ACHN (cell line): ENCODE measurements around the gene CALML5.

Experiments
- DNase-seq: peaks from one replicate; pipeline ENCODE4 v3.0.0-alpha.2; 2015
- in situ Hi-C: cut with HindIII; loops from 2 replicates; pipeline ENCODE4 v1.10.0; 2017; ENCODE audit warnings: low sequenced_read_pairs, low pct_ligation_motif_present, low pct_unique_long_range_greater_than_20kb

The CALML5 gene

DNA sequence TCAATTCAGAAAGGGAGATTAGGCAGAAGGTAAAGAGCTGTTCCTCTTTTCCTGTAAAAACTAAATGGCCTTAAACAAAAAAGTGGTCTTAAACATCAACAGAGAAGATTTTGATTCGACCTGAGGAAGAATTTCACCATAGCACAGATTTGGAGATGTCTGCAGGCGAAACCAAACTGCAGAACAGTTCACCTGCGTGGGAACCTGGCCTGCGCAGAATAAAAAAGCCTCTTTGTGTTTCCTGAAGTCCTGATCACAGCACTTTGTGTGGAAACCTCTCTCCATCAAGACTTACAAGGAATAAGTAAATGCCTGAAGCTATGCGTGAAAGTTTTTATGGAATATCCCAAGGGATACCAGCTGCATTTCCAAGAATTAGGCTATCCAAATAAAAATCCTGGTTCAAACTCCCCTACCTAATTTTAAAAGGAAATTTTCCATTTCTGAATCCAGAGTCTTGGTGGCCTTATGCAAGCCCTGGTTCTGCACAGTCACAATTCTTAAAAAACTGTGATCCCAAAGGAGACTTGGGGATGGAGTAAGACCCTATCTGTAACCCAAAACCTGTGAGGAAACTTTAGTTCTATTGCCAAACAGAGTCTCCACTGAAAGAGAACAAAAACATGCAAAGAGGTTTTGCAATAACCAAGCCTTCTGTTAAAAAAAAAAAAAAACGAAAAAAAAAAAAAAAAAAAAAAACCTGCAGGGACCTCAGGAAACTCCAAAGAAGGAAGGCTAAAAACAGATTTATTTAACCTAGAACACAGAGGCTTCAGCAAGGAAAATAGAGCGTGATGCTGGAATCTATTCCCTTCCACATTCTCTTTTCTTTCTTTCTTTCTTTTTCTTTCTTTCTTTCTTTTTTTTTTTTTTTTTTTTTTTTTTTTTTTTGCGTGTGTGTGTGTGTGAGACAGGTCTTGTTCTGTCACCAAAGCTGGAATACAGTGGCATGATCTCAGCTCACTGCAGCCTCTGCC lies 35.8 kb upstream of the CALML5 start:
- in situ Hi-C loops, result no loop called here
- DNase-seq, result no peak

DNA sequence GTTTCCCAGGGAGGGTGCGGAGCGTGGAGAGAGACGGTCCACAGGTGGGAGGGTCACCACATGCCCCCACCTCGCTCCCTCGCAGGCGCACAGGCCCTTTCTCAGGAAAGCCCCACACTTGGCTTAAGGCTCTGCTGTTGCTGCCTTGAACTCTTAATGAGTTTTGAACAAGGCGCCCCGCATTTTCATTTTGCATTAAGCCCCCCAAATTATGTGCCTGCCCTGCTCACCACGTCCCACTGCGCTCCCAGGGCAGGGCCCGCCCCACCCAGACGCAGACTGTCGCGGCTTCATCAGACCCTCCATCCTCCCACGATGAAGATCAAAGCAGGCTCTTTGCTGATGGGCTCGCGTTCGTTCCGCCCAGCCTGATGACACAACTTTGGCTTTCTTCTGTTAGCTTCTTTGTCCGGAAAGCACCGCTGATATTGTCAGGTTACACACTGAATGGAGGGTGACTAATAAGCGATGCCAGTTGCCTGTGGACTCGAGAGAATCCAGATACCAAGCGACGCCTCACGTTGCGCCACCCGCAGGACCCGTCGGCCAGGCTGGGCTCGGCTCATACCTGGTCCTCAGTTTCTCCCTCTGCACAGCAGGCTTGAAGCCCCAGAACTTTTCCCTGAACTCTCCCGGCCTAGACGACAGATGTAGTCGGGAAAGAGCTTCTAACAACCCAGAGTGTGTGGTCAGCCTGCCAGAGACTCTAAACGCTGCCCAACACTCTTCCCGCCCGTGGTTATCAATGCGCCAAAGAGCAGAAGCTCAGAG lies 34.9 kb upstream of the CALML5 start:
- in situ Hi-C loops, result no loop called here

DNA sequence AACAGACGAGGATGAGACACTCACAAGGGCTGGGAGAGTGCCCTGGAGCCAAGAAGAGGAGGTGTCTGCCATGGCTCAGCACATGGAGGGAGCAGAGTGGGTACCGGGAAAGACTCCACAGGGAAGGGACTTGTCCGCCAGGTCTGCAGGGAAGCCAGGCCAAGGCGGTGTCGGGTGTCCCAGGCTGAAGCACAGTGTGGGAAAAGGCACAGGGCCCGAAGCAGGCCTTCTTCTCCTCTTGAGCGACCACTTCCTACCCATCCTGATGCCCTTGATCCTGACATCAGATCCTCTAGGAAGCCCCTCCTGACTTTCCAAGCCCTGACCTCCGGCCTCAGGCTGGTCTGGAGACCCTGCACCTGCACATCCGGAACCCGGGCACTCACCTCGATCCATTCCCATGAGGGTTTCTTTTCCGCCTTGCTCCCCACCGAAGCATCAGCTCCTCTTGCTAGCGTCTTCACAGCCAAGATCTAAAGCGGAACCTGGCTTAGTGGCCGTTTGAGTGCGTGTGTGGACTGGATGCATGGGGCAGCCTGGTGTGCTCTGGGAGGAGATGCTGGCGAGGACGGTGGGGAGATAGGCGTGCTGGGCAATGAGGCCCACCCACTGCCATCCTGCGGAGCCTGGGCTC lies 33.8 kb upstream of the CALML5 start:
- no peak for DNase-seq
- in situ Hi-C loops, result no loop called here

More for the DNA sequence above, 34.9 kb upstream of the CALML5 start:
- DNase-seq, result no peak

DNA sequence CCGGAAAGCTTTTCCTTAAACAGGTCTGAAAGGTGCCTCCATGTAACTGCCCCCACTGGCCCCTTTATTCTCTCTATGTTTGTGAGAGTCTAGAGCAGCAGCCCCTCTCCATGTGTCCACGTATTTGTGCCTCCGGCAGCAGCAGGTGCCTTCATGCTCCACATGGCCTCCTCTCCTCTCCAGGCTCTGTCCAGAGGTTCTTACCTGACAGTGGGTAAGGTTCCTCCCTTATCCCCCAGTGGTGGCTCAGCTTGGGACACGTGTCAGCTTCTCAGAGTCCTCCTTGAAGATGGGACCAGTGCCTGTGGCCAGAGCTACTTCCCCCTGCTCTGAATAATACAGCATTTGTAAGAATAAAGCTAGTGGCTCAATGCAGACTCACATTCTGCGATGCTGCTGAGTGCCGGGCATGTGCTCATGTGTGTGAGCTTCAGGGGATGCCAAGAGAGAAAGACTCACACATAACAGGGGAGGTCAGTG lies 33.3 kb upstream of the CALML5 start:
- no peak for DNase-seq
- in situ Hi-C loops, result no loop called here

DNA sequence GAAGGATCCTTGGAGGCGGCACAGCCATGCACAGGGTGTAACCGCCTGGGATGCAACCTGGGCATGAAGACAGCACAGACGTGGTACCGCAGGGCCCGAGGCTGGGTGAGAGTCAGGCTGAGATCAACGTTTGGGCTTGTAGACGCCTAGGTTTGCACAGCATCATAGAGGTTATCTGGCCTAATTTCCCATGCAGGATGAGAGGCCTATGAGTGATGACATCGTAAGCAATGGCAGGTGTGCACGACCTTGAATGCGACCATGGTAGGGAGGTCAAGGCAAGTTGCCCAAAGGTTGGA lies 32.9 kb upstream of the CALML5 start:
- in situ Hi-C loops, result no loop called here
- DNase-seq, result no peak

DNA sequence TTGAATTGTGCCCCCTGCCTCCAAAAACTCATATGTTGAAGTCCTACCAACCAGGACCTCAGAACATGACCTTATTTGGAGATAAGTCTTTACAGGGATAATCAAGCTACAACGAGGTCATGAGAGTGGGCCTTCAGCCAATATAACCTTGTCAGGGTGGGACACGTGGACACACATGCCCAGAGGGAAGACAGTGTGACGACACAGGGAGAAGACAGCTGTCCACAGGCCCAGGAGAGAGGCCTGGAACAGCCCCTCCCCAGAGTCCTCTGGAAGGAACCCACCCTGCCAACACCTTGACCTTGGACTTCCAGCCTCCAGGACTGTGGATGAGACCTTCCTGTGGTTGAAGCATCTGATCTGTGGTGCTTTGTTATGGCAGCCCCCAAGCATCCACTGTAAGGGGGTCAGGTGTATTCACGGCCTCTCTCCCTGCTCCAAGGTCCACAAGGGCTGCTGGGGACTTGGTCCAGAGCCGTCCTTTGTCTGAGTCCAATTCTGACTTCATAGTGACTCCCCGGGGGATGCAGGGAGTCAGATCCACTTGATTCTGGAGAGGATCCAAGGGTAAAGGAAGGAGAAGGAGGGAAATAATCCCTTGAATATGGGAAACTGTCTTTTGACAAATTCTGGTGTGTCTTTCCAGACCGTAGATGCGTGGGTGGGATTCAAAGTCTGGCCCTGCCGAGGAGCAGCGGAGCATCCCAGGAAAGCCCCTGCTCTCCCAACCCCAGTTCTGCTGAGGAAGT lies 32.4 kb upstream of the CALML5 start:
- in situ Hi-C loops, result no loop called here
- DNase-seq, result no peak

DNA sequence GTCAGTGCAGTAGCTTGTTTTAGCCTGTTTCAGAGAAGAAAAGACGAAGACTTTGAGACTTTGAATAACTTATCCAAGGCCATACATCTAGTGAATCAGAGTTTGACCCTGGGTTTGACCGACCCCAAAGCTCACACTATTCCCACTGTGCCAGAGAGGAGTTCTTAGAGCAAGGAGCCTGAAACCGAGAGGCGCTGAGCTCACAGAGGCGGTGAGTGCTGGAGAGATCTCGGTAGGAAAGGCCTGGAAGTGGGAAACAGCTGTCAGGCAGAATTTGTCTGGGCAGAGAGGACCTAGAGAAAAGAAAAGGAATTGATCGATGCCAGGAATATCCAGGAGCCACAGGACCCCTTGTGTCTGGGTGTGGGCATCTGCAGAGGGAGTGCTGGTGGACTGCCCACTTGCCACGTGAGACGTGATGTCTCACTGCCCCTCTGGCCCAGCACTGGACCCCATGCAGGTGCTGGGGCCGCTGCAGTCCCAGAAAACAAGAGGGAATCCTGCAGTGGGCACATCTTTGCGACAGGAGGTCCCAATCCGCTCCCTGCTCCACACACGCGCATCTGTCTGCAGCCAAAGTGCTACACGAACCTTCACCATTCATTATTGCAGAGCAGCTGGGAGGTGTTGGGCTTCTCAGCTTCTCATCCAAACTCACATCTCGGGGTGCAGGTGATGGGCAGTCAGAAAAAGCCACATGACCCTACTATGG lies 31.6 kb upstream of the CALML5 start:
- no peak for DNase-seq
- in situ Hi-C loops, result no loop called here

DNA sequence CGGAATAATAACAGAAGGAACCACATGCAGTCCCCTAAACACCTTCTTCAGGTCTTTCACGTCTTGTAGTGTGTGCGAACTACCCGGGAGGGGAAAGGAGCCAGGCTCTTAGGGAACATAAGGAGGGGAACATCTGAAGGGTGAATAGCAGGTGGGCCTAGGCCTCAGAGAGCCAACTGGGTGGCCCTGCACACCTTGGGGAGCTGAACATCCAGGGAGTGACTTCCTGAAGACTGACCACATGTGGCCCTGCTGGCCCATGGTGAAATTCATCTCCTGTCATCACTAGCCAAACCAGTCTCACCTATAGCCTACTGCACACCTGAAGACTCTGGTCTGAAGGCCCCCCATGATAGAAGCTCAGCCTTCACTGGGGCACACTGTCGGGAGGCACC lies 31.0 kb upstream of the CALML5 start:
- in situ Hi-C loops, result no loop called here
- no peak for DNase-seq

DNA sequence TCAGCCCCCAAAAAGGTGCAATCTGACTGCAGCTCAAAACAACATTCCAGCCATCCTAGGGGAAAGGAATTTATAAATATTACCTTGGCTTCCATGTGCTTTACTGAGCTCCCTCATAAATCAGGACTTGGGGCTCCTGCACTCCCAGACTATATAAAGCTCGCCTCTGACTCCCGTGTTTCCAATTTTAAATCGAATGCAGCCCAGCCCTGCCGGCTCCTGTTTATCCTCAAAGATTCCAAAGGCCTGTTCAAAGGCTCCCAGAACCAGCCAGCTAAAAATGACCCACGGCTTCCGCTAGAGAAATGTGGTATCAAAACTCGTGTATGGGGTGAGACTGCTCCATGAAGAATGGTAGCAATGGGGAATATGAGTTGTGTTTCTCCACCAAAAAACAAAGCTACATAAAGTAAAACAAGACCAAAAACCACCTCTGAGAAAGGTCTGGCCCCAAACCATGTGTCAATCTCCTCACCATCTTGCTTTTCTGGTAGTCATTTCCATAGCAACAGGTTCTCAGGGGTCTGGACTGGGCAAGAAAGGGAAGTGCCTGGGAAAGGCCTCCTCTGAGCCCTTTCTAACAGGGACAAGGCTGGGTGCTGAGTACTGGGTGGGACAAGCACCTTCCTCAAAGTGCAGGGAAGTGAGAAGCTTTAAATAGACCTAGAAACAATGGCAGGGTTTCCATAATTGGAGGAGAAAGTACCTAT lies 30.5 kb upstream of the CALML5 start:
- no peak for DNase-seq
- in situ Hi-C loops, result no loop called here

DNA sequence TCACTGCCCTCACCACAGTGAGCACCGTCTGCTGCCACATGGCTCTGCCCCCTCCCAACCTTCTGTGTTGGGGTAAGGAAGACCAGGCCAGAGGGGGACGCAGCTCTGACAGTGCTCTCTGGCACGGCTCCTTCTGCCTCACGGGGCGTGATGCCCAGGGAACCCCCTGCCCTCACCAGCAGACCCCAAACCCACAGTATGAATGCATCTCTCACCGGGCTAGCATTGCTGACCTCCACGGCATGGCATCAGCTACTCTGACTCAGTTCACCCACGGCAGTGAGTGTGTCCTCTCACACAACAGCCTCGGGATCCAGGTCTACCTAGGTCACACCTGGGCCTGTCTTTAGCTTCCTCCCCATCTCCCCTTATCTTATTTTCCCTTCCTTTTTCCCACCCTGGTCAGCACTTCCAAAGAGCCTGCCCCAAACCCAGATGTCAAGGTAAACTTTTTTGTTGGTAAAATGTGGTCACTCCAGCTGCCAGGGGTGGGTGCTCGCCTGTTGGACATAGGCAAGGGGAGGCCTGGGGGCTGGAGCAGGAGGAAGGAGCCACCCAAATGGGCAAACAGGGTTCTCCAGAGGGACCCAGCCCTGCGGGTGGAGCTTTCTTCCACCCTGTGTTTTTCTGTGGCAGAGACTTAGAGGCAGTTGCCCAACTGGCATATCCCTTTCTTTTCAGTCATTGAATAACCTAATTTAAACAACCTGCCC lies 29.8 kb upstream of the CALML5 start:
- DNase-seq, result no peak
- in situ Hi-C loops, result no loop called here

DNA sequence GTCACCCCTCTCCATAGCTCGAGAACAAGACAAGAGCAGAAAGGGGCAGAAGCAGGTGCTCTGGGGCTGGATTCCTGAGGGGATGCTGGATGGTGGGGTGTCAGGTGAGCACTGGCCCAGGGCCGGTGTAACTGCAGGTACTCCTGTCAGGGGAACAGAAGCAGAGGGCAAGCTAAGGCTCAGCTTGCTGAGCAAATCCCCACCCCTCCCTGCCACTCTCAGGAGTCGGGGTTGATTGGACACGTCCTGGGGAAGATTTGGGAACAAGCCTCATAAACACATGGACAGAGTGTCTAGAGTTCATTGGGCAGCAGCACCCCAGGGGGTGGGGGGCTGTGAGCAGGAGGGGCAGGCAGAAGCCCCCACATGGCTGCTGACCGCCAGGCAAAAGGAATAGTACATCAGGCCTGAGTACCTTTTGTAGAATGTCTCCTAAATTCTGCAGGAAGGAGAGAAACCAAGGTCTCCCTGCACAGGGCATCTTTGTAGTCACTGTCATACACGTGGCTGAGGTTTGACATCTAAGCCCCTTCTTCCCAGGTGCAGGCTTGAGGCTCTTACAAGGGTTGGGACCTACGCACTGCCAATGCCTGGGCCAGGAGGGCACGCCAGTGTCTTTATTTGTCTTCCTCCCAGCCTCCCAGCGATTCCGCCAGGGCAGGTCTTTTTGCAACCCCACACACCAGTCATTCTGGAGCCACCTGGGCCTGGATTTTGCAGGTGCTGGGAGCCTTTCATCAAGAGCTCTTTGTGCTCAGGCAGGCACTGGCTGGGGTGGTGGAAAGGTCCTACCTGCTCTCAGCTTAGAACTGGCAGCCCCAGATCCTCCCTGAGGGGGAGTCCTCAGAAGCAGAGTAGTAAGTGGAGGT lies 28.2 kb upstream of the CALML5 start:
- DNase-seq, result no peak
- in situ Hi-C loops, result no loop called here

DNA sequence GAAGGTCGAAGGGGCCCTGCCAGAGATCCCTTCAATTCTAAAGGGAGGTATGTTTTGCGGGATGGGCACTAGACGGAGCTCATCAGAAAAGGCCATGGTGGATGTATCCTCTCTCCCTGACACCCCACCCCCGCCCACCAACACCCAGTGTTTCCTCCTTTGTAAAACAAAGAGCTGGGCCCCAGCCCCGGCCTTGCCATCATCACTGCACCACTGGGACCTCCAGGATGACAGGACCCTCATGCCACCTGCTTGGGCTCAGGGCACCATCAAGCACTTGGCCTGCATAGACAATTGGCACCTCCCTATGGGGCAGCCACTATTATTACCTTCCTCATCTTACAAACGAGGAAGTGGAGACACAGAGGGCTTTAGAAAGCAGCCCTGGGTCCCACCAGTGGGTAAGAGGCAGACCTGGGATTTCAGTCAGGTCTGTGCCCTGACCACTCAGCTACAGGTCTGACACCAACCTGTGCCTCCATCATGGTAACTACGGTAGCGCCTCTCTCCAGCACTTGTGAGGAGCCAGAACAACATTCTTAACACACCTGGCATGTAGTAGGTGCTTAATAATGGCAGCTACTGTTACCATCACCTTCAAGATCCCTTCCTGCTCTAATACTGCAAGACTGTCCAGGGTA lies 27.4 kb upstream of the CALML5 start:
- no peak for DNase-seq
- in situ Hi-C loops, result no loop called here

DNA sequence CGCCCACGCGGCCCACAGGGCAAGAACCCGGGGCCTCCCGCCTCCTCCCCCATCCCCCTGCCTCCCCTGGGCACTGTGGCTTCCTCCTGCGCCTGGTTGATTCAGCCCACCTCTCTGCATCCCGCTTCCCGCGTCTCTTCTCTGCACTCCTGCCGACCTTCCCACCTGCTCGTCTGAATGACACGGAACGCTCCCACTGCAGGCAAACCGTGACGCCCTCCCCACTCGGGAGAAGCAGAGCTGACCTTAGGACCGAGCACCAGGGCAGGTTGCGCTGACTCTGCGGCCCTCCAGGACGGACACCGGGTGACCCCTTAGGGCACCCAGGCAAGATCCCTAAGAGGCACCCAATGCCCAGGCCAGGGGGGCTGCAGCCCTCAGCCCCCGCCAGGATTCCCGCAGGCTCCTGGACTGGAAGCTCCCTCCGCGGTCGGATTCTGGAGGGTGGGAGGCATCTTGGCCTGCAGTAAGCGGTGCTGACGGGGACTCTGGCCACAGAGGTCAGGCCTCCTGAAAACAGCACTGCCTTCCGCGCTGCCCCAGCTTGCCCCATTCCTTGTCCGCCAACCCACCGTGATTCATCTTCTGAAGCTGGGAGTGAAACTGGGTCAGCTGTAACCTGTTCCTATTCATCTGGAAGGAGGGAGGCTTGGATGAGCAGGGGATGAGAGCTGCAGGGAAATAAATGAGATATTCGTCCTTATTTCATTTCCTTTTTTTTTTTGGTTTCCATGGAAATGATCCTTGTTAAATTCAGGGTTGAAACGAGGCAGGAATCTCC lies 26.4 kb upstream of the CALML5 start:
- no peak for DNase-seq
- in situ Hi-C loops, result no loop called here

DNA sequence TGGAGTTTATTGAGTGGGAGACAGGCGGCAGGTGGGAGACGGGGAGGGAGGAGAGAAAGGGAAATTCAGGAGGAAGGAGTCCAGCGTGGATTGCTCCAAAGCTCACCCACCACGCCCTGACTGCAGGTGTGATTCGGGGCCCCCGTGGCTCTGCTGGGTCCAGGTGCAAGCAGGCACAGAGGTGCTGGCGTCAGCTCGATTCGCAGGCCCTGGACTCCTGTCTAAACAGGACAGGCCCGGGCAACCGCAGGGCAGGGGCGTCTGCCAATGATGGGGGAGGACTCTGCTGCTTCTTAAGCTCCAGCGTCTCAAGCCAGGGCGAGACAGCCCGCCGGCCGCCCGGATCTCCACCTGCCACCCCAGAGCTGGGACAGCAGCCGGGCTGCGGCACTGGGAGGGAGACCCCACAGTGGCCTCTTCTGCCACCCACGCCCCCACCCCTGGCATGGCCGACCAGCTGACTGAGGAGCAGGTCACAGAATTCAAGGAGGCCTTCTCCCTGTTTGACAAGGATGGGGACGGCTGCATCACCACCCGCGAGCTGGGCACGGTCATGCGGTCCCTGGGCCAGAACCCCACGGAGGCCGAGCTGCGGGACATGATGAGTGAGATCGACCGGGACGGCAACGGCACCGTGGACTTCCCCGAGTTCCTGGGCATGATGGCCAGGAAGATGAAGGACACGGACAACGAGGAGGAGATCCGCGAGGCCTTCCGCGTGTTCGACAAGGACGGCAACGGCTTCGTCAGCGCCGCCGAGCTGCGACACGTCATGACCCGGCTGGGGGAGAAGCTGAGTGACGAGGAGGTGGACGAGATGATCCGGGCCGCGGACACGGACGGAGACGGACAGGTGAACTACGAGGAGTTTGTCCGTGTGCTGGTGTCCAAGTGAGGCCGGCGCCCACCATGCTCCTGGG lies 25.5 kb upstream of the CALML5 start, which contains the start of gene CALML3:
Gene CALML3 (plus strand): TSS at position 321 of the 920 bp plus-strand sequence. CDS start 125 bp downstream, at position 446.
- in situ Hi-C loops, result no loop called here
- DNase-seq, result no peak
